PC-3 (cell line): Measurements from ENCODE around the gene PLPP3. TPM values are rescaled to one million over a fixed set of nuclear protein-coding genes. Genes with fewer than 3 reads are reported as not detected.

Source experiments
- ATAC-seq: fragments of 200-7000 bp; cut with Tn5 transposase; 2 replicates; pipeline ENCODE4 v1.9.1; 2020; ENCODE audit warnings: mild to moderate bottlenecking, moderate library complexity
- BruUV-seq: library from RNA; stranded (reverse); fragments of 400-500 nt; replicated peaks from 2 replicates; lab custom pipeline; 2021; lab: Mats Ljungman, UMichigan
- CTCF ChIA-PET: fragments of 300-600 bp; sonication (Branson Sonifier 250); formaldehyde crosslinking; loops from one replicate; lab custom pipeline; 2022; ENCODE audit warnings: antibody characterized with exemption; lab: Charles Lee
- POLR2A ChIA-PET: fragments of 300-600 bp; sonication (Branson Sonifier 250); formaldehyde crosslinking; loops from one replicate; lab custom pipeline; 2022; ENCODE audit warnings: antibody characterized with exemption; ENCODE audit not compliant: unreplicated experiment; lab: Charles Lee
- DNase-seq: peaks from one replicate; pipeline ENCODE4 v3.0.0-alpha.2; 2015
- H2AFZ ChIP-seq: fragments of 300-600 bp; sonication (generic); 2 replicates; pipeline ENCODE4 v1.6.0; 2016; ENCODE audit warnings: antibody characterized with exemption, low read length
- H3F3A ChIP-seq: fragments of 300-600 bp; sonication (generic); one replicate; pipeline ENCODE4 v1.6.0; 2017; ENCODE audit warnings: antibody characterized with exemption, low read length, control low read depth, mild to moderate bottlenecking; ENCODE audit not compliant: unreplicated experiment
- H3K27ac ChIP-seq: fragments of 300-600 bp; sonication (generic); 2 replicates; pipeline ENCODE4 v1.5.1; 2016; ENCODE audit warnings: mild to moderate bottlenecking, low read length
- H3K27me3 ChIP-seq: fragments of 300-600 bp; sonication (generic); 2 replicates; pipeline ENCODE4 v1.6.1; 2016; ENCODE audit warnings: low read length, mixed read lengths
- H3K36me3 ChIP-seq: fragments of 300-600 bp; sonication (generic); 2 replicates; pipeline ENCODE4 v1.6.1; 2016; ENCODE audit warnings: low read depth, mixed run types, low read length, mixed read lengths
- H3K4me1 ChIP-seq: fragments of 300-600 bp; sonication (generic); 2 replicates; pipeline ENCODE4 v1.5.1; 2016; ENCODE audit warnings: low read length; ENCODE audit not compliant: insufficient read depth
- H3K4me2 ChIP-seq: fragments of 300-600 bp; sonication (generic); 2 replicates; pipeline ENCODE4 v1.6.0; 2016; ENCODE audit warnings: low read length
- H3K4me3 ChIP-seq: fragments of 300-600 bp; sonication (generic); 2 replicates; pipeline ENCODE4 v1.5.1; 2016; ENCODE audit warnings: mild to moderate bottlenecking, low read length, mixed read lengths
- H3K79me2 ChIP-seq: fragments of 300-600 bp; sonication (generic); 2 replicates; pipeline ENCODE4 v1.6.1; 2017; ENCODE audit warnings: low read length, mixed read lengths
- H3K9ac ChIP-seq: fragments of 300-600 bp; sonication (generic); 2 replicates; pipeline ENCODE4 v1.6.0; 2016; ENCODE audit warnings: mild to moderate bottlenecking, low read length
- H3K9me2 ChIP-seq: fragments of 300-600 bp; sonication (generic); replicated peaks from 2 replicates; pipeline ENCODE4 v1.6.1; 2016; ENCODE audit warnings: mixed run types, low read length, mixed read lengths
- H3K9me3 ChIP-seq: fragments of 300-600 bp; sonication (generic); 2 replicates; pipeline ENCODE4 v1.6.1; 2016; ENCODE audit warnings: low read length, mixed read lengths
- H4K20me1 ChIP-seq: fragments of 300-600 bp; sonication (generic); 2 replicates; pipeline ENCODE4 v1.6.1; 2016; ENCODE audit warnings: low read length, mixed read lengths
- CTCF ChIP-seq: fragments of 300-600 bp; sonication (generic); conservative IDR thresholded peaks from 2 replicates; pipeline ENCODE4 v1.5.1; 2017; ENCODE audit warnings: antibody characterized with exemption, low read depth, mild to moderate bottlenecking, low read length
- EZH2 ChIP-seq: fragments of 300-600 bp; sonication (generic); IDR thresholded peaks from one replicate; pipeline ENCODE4 v1.6.1; 2017; ENCODE audit warnings: antibody characterized with exemption, mild to moderate bottlenecking, low read length; ENCODE audit not compliant: unreplicated experiment
- EZH2phosphoT487 ChIP-seq: fragments of 300-600 bp; sonication (generic); IDR thresholded peaks from 2 replicates; pipeline ENCODE4 v1.6.1; 2018; ENCODE audit warnings: mild to moderate bottlenecking, antibody characterized with exemption, low read length, borderline replicate concordance
- intact Hi-C: fragments of 100-400 bp; cut with micrococcal nuclease; formaldehyde crosslinking; loops from 2 replicates; pipeline ENCODE4 v1.9.0; 2023
- total RNA-seq: library from RNA; depleted of rRNA; stranded (reverse); fragments of >200 nt; gene quantifications from 2 replicates; pipeline ENCODE4 v1.2.3, GENCODE V29; 2014

PLPP3 gene
- total RNA-seq, 1 experiment from 2014 or later: 41.0 TPM

- DNase-seq: peak; percentile 66
- peak overlapping the region; percentile 73 for H3K9ac ChIP-seq
- CTCF ChIA-PET: interaction anchor here (0.6 to 1.1 kb wide), 4 partner anchors 108 to 1071 kb away, joined by 3 read pairs; no protein-coding TSS in a partner anchor
- H4K20me1 ChIP-seq: peaks cover 37% of the 10 kb centered on the region
- no peaks in the 10 kb centered on the region for H3K36me3 ChIP-seq
- intact Hi-C loops: loop anchor here (2.0 to 10.0 kb wide), 10 partner anchors 106 to 1104 kb away; no protein-coding TSS in a partner anchor
- no peak for TF ChIP-seq CTCF
- TF ChIP-seq EZH2: no peak
- no peak for TF ChIP-seq EZH2phosphoT487
- no peaks in the 10 kb centered on the region for H3K9me3 ChIP-seq
- peak overlapping the region; percentile 94 for H2AFZ ChIP-seq
- no peaks in the 10 kb centered on the region for H3F3A ChIP-seq
- H3K9me2 ChIP-seq: no peaks in the 10 kb centered on the region
- ATAC-seq: peak; percentile 23
- no peaks in the 10 kb centered on the region for H3K27me3 ChIP-seq
- peaks cover 36% of the 10 kb centered on the region for H3K4me1 ChIP-seq
- no TSS peak for BruUV-seq
- peaks cover 59% of the 10 kb centered on the region for H3K79me2 ChIP-seq
- peak overlapping the region; percentile 94 for H3K4me3 ChIP-seq
- POLR2A ChIA-PET: interaction anchor here (0.6 to 1.5 kb wide), 2 partner anchors 9 to 1102 kb away, joined by 3 read pairs; no protein-coding TSS in a partner anchor
- peak overlapping the region; percentile 68 for H3K27ac ChIP-seq
- H3K4me2 ChIP-seq: peak overlapping the region; percentile 91
Measured at GRCh38 chr1:56578138-56578962, 1.0 kb downstream of the PLPP3 start.

GRCh38 chr1:56577406-56578137, 1.8 kb downstream of the PLPP3 start:
- H3K27me3 ChIP-seq: no peaks in the 10 kb centered on the region
- peaks cover 66% of the 10 kb centered on the region for H3K79me2 ChIP-seq
- no peaks in the 10 kb centered on the region for H3K9me2 ChIP-seq
- H3F3A ChIP-seq: no peaks in the 10 kb centered on the region
- no peaks in the 10 kb centered on the region for H3K9me3 ChIP-seq
- ATAC-seq: peak; percentile 2; the same call in 1 of the 2 replicates
- H3K27ac ChIP-seq: peak overlapping the region; percentile 8; the same call in 1 of the 2 replicates
- peak overlapping the region; percentile 91 for H3K4me2 ChIP-seq
- BruUV-seq: TSS peak; percentile 61
- ChIA-PET CTCF (interaction anchor here (0.6 to 1.1 kb wide), 3 partner anchors 108 to 1071 kb away, joined by 3 to 6 read pairs (median 3); no protein-coding TSS in a partner anchor), POLR2A (interaction anchor here (0.6 to 1.5 kb wide), 2 partner anchors 8 to 1101 kb away, joined by 3 read pairs; no protein-coding TSS in a partner anchor)
- H2AFZ ChIP-seq: peak overlapping the region; percentile 94; the same call in 1 of the 2 replicates
- intact Hi-C loops: loop anchor here (2.0 to 10.0 kb wide), 10 partner anchors 105 to 1103 kb away; no protein-coding TSS in a partner anchor
- H3K9ac ChIP-seq: peak overlapping the region; percentile 73
- H4K20me1 ChIP-seq: peaks cover 40% of the 10 kb centered on the region
- peak; percentile 33 for DNase-seq
- no peaks in the 10 kb centered on the region for H3K36me3 ChIP-seq
- TF ChIP-seq EZH2phosphoT487 (no peak), EZH2 (no peak), CTCF (no peak)
- H3K4me1 ChIP-seq: peaks cover 43% of the 10 kb centered on the region
- peak overlapping the region; percentile 94 for H3K4me3 ChIP-seq
